Osteocyte (in vitro differentiated cells): ENCODE results near the gene FXYD4. TPM values are rescaled to one million over a fixed set of nuclear protein-coding genes. Genes with fewer than 3 reads are reported as not detected.
A peak's percentile ranks its signal among the peaks of the same experiment; 100 is the strongest.
"Not testable (repeated sequence)": the region's sequence is repeated elsewhere in the genome, so short reads cannot be mapped to it uniquely, and the experiment has no call there.

Experiments used
- DNase-seq: peaks from one replicate; pipeline ENCODE4 v3.0.0; 2021; ENCODE audit warnings: mixed read lengths; ENCODE audit not compliant: unreplicated experiment; ENCODE audit errors: extremely low spot score
- H3K27ac Mint-ChIP-seq: one replicate; pipeline ENCODE4 v1.8.0; 2021; ENCODE audit warnings: mild to moderate bottlenecking, mixed read lengths; ENCODE audit not compliant: unreplicated experiment
- H3K27me3 Mint-ChIP-seq: one replicate; pipeline ENCODE4 v1.8.0; 2021; ENCODE audit warnings: mixed read lengths; ENCODE audit not compliant: unreplicated experiment
- H3K36me3 Mint-ChIP-seq: one replicate; pipeline ENCODE4 v1.8.0; 2021; ENCODE audit warnings: mixed read lengths; ENCODE audit not compliant: unreplicated experiment
- H3K4me1 Mint-ChIP-seq: one replicate; pipeline ENCODE4 v1.8.0; 2021; ENCODE audit warnings: mixed read lengths; ENCODE audit not compliant: unreplicated experiment
- H3K4me3 Mint-ChIP-seq: one replicate; pipeline ENCODE4 v1.8.0; 2021; ENCODE audit warnings: mild to moderate bottlenecking, moderate library complexity, mixed read lengths; ENCODE audit not compliant: unreplicated experiment
- H3K9me3 Mint-ChIP-seq: one replicate; pipeline ENCODE4 v1.8.0; 2021; ENCODE audit warnings: mixed read lengths; ENCODE audit not compliant: unreplicated experiment
- total RNA-seq: library from RNA; stranded (reverse); gene quantifications from 2 replicates; pipeline ENCODE4 v1.2.1, GENCODE V29; 2021
- TF ChIP-seq, protein P1 (sequence below): fragments of 200-600 bp; sonication (generic); IDR thresholded peaks from 2 replicates; pipeline ENCODE4 v1.5.0; 2021; ENCODE audit warnings: antibody characterized with exemption, mild to moderate bottlenecking, moderate library complexity

The FXYD4 gene
- total RNA-seq, 1 donor from 2014 or later = not detected

DNA sequence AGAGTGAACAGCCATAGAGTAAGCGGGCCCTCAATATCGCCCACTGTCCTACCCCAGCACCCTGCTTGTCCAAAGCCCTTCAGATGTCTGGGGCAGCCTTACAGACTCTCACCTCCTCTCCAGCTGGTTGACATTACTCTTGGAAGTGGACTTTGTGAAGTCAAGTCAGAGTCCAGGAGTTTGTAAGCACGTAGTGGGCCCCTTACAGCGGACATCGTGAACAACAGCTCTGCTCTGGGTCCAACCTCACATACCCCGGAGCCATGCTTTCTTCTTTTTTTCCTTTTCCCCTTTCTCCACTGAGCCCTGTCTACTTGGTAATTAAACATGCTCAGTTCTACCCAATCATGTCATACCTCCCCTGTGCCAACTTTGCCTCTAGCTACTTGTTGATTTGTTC lies 20.1 kb downstream of the FXYD4 start:
- no peak overlapping the region for H3K4me3 Mint-ChIP-seq
- H3K27ac Mint-ChIP-seq = no peak overlapping the region
- TF ChIP-seq, protein P1, sequence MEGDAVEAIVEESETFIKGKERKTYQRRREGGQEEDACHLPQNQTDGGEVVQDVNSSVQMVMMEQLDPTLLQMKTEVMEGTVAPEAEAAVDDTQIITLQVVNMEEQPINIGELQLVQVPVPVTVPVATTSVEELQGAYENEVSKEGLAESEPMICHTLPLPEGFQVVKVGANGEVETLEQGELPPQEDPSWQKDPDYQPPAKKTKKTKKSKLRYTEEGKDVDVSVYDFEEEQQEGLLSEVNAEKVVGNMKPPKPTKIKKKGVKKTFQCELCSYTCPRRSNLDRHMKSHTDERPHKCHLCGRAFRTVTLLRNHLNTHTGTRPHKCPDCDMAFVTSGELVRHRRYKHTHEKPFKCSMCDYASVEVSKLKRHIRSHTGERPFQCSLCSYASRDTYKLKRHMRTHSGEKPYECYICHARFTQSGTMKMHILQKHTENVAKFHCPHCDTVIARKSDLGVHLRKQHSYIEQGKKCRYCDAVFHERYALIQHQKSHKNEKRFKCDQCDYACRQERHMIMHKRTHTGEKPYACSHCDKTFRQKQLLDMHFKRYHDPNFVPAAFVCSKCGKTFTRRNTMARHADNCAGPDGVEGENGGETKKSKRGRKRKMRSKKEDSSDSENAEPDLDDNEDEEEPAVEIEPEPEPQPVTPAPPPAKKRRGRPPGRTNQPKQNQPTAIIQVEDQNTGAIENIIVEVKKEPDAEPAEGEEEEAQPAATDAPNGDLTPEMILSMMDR = no peak
- H3K27me3 Mint-ChIP-seq = no peaks in the 10 kb centered on the region
- DNase-seq = no peak
- H3K36me3 Mint-ChIP-seq = peaks cover 62% of the 10 kb centered on the region
- no peaks in the 10 kb centered on the region for H3K9me3 Mint-ChIP-seq
- peaks cover 29% of the 10 kb centered on the region for H3K4me1 Mint-ChIP-seq

DNA sequence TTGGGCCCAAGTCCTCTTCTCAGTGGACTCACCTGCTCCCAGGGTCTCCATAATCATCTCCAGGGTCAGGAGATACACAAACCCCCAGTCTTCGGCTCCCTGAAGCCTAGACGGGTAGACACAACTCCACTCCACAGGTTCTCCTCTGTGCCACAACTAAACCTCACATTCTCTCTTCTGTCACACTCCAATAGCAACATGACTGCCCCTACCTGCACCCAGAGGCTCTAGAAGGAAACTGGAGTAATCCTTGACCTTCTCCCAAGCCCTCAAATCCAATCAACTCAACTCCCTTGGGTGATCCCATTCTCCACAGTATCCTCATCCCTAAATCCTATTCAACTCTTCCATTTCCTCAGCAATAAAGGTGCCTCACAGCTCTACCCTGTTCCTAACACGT lies 21.3 kb downstream of the FXYD4 start:
- TF ChIP-seq, protein P1 = no peak
- Mint-ChIP-seq H3K27me3 (no peaks in the 10 kb centered on the region), H3K4me3 (no peak overlapping the region), H3K27ac (peak overlapping the region; percentile 51), H3K4me1 (peaks cover 35% of the 10 kb centered on the region), H3K9me3 (no peaks in the 10 kb centered on the region), H3K36me3 (peaks cover 49% of the 10 kb centered on the region)
- no peak for DNase-seq

DNA sequence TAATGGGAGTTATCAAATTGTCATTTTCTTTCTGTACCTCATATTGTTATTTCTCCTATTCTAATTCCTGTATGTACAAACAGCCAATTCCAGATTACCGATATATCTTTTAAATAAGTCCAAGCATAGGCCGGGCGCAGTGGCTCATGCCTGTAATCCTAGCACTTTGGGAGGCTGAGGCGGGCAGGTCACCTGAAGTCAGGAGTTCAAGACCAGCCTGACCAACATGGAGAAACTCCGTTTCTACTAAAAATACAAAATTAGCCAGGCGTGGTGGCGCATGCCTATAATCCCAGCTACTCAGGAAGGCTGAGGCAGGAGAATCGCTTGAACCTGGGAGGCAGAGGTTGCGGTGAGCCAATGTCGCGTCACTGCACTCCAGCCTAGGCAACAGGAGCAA lies 21.8 kb downstream of the FXYD4 start:
- Mint-ChIP-seq H3K36me3 (peaks cover 46% of the 10 kb centered on the region), H3K4me1 (peaks cover 40% of the 10 kb centered on the region)
- DNase-seq, H3K27me3 Mint-ChIP-seq, H3K27ac Mint-ChIP-seq, H3K9me3 Mint-ChIP-seq, H3K4me3 Mint-ChIP-seq: not testable (repeated sequence)

DNA sequence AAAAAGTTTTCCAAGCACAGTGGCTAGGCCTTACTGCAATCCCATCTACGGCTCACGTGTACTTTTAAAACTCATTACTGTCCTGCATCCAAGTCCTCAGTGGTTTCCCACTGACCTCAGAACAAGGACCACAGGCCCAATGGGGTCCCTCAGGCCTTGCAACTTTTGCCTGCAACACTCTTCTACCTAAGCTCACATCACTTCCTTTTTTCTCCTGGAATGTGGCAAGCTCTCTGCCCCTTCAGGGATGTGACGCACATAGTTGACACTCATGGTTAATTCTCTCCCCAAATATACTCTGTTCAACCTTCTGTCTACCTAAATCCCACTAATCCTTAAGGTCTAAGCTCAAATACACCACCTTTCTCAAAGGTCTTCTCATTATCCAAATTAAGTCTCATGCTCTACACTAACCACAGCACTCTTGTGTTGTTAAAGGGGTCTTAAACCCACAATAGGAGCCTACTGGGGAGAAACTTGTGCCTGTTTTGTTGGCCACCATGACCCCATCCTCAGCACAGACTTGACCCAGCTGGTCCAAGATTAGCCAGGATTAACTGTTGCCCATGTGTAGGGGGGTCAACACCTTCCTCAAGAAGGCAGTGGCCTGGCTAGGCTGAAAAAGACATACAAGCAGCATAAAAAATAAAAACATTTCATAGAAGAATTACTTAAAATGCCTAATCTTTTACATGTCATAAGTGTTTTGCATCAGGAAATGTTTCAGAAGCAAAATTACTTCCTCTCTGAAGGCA lies 22.3 kb downstream of the FXYD4 start:
- Mint-ChIP-seq H3K27me3 (no peaks in the 10 kb centered on the region), H3K36me3 (peaks cover 40% of the 10 kb centered on the region), H3K4me3 (no peak overlapping the region), H3K9me3 (no peaks in the 10 kb centered on the region), H3K27ac (no peak overlapping the region), H3K4me1 (peaks cover 42% of the 10 kb centered on the region)
- no peak for DNase-seq
- TF ChIP-seq, protein P1 = no peak

DNA sequence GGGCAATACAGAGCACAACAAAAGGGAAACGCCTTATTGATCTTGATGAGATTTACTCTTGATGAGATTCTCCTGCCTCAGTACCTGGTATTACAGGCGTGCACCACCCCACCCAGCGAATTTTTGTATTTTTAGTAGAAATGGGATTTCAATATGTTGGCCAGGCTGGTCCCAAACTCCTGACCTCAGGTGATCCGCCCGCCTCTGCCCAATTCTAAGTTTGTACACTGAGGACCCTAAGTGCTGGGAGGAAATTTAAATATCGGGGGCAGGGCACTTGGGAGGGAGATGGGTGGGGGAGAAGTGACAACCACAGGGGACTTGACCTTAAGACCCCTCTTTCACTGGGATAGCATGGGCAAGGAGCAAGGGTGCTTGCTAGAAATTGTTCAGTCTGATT lies 23.4 kb downstream of the FXYD4 start:
- peak overlapping the region; percentile 93 for H3K4me3 Mint-ChIP-seq
- H3K27ac Mint-ChIP-seq = peak overlapping the region; percentile 95
- no peaks in the 10 kb centered on the region for H3K27me3 Mint-ChIP-seq
- H3K9me3 Mint-ChIP-seq = no peaks in the 10 kb centered on the region
- H3K36me3 Mint-ChIP-seq = peaks cover 38% of the 10 kb centered on the region
- peaks cover 52% of the 10 kb centered on the region for H3K4me1 Mint-ChIP-seq
- TF ChIP-seq, protein P1 = no peak
- DNase-seq = no peak
